PC-3 (cell line): Measurements from ENCODE around the gene PEX16. TPM values are rescaled to one million over a fixed set of nuclear protein-coding genes. Genes with fewer than 3 reads are reported as not detected.

ENCODE experiments used
- ATAC-seq: fragments of 200-7000 bp; cut with Tn5 transposase; 2 replicates; pipeline ENCODE4 v1.9.1; 2020; ENCODE audit warnings: mild to moderate bottlenecking, moderate library complexity
- BruUV-seq: library from RNA; stranded (reverse); fragments of 400-500 nt; replicated peaks from 2 replicates; lab custom pipeline; 2021; lab: Mats Ljungman, UMichigan
- CTCF ChIA-PET: fragments of 300-600 bp; sonication (Branson Sonifier 250); formaldehyde crosslinking; loops from one replicate; lab custom pipeline; 2022; ENCODE audit warnings: antibody characterized with exemption; lab: Charles Lee
- POLR2A ChIA-PET: fragments of 300-600 bp; sonication (Branson Sonifier 250); formaldehyde crosslinking; loops from one replicate; lab custom pipeline; 2022; ENCODE audit warnings: antibody characterized with exemption; ENCODE audit not compliant: unreplicated experiment; lab: Charles Lee
- DNase-seq: peaks from one replicate; pipeline ENCODE4 v3.0.0-alpha.2; 2015
- H2AFZ ChIP-seq: fragments of 300-600 bp; sonication (generic); 2 replicates; pipeline ENCODE4 v1.6.0; 2016; ENCODE audit warnings: antibody characterized with exemption, low read length
- H3F3A ChIP-seq: fragments of 300-600 bp; sonication (generic); one replicate; pipeline ENCODE4 v1.6.0; 2017; ENCODE audit warnings: antibody characterized with exemption, low read length, control low read depth, mild to moderate bottlenecking; ENCODE audit not compliant: unreplicated experiment
- H3K27ac ChIP-seq: fragments of 300-600 bp; sonication (generic); 2 replicates; pipeline ENCODE4 v1.5.1; 2016; ENCODE audit warnings: mild to moderate bottlenecking, low read length
- H3K27me3 ChIP-seq: fragments of 300-600 bp; sonication (generic); 2 replicates; pipeline ENCODE4 v1.6.1; 2016; ENCODE audit warnings: low read length, mixed read lengths
- H3K36me3 ChIP-seq: fragments of 300-600 bp; sonication (generic); 2 replicates; pipeline ENCODE4 v1.6.1; 2016; ENCODE audit warnings: low read depth, mixed run types, low read length, mixed read lengths
- H3K4me1 ChIP-seq: fragments of 300-600 bp; sonication (generic); 2 replicates; pipeline ENCODE4 v1.5.1; 2016; ENCODE audit warnings: low read length; ENCODE audit not compliant: insufficient read depth
- H3K4me2 ChIP-seq: fragments of 300-600 bp; sonication (generic); 2 replicates; pipeline ENCODE4 v1.6.0; 2016; ENCODE audit warnings: low read length
- H3K4me3 ChIP-seq: fragments of 300-600 bp; sonication (generic); 2 replicates; pipeline ENCODE4 v1.5.1; 2016; ENCODE audit warnings: mild to moderate bottlenecking, low read length, mixed read lengths
- H3K79me2 ChIP-seq: fragments of 300-600 bp; sonication (generic); 2 replicates; pipeline ENCODE4 v1.6.1; 2017; ENCODE audit warnings: low read length, mixed read lengths
- H3K9ac ChIP-seq: fragments of 300-600 bp; sonication (generic); 2 replicates; pipeline ENCODE4 v1.6.0; 2016; ENCODE audit warnings: mild to moderate bottlenecking, low read length
- H3K9me2 ChIP-seq: fragments of 300-600 bp; sonication (generic); replicated peaks from 2 replicates; pipeline ENCODE4 v1.6.1; 2016; ENCODE audit warnings: mixed run types, low read length, mixed read lengths
- H3K9me3 ChIP-seq: fragments of 300-600 bp; sonication (generic); 2 replicates; pipeline ENCODE4 v1.6.1; 2016; ENCODE audit warnings: low read length, mixed read lengths
- H4K20me1 ChIP-seq: fragments of 300-600 bp; sonication (generic); 2 replicates; pipeline ENCODE4 v1.6.1; 2016; ENCODE audit warnings: low read length, mixed read lengths
- EZH2 ChIP-seq: fragments of 300-600 bp; sonication (generic); IDR thresholded peaks from one replicate; pipeline ENCODE4 v1.6.1; 2017; ENCODE audit warnings: antibody characterized with exemption, mild to moderate bottlenecking, low read length; ENCODE audit not compliant: unreplicated experiment
- EZH2phosphoT487 ChIP-seq: fragments of 300-600 bp; sonication (generic); IDR thresholded peaks from 2 replicates; pipeline ENCODE4 v1.6.1; 2018; ENCODE audit warnings: mild to moderate bottlenecking, antibody characterized with exemption, low read length, borderline replicate concordance
- intact Hi-C: fragments of 100-400 bp; cut with micrococcal nuclease; formaldehyde crosslinking; loops from 2 replicates; pipeline ENCODE4 v1.9.0; 2023
- total RNA-seq: library from RNA; depleted of rRNA; stranded (reverse); fragments of >200 nt; gene quantifications from 2 replicates; pipeline ENCODE4 v1.2.3, GENCODE V29; 2014
- TF ChIP-seq, protein P1 (sequence below): fragments of 300-600 bp; sonication (generic); conservative IDR thresholded peaks from 2 replicates; pipeline ENCODE4 v1.5.1; 2017; ENCODE audit warnings: antibody characterized with exemption, low read depth, mild to moderate bottlenecking, low read length

Gene PEX16
- total RNA-seq, 1 experiment from 2014 or later = 56.7 TPM

- Histone ChIP-seq H3K9ac (no peak overlapping the region), H3K27me3 (no peaks in the 10 kb centered on the region), H3K4me3 (no peak overlapping the region), H3K9me2 (no peaks in the 10 kb centered on the region), H3K36me3 (no peaks in the 10 kb centered on the region; the same call in 1 of the 2 replicates), H2AFZ (no peak overlapping the region), H3K4me2 (no peak overlapping the region), H3K27ac (no peak overlapping the region), H3K79me2 (no peaks in the 10 kb centered on the region), H4K20me1 (no peaks in the 10 kb centered on the region), H3K4me1 (no peaks in the 10 kb centered on the region), H3K9me3 (no peaks in the 10 kb centered on the region), H3F3A (no peaks in the 10 kb centered on the region)
- no TSS peak for BruUV-seq
- DNase-seq (no peak), ATAC-seq (no peak)
- ChIA-PET POLR2A (no interaction called here), CTCF (interaction anchor here (0.6 kb wide), 1 partner anchor 95 kb away, joined by 3 read pairs; no protein-coding TSS in a partner anchor)
- intact Hi-C loops = no loop called here
- TF ChIP-seq, protein P1, sequence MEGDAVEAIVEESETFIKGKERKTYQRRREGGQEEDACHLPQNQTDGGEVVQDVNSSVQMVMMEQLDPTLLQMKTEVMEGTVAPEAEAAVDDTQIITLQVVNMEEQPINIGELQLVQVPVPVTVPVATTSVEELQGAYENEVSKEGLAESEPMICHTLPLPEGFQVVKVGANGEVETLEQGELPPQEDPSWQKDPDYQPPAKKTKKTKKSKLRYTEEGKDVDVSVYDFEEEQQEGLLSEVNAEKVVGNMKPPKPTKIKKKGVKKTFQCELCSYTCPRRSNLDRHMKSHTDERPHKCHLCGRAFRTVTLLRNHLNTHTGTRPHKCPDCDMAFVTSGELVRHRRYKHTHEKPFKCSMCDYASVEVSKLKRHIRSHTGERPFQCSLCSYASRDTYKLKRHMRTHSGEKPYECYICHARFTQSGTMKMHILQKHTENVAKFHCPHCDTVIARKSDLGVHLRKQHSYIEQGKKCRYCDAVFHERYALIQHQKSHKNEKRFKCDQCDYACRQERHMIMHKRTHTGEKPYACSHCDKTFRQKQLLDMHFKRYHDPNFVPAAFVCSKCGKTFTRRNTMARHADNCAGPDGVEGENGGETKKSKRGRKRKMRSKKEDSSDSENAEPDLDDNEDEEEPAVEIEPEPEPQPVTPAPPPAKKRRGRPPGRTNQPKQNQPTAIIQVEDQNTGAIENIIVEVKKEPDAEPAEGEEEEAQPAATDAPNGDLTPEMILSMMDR = no peak
- TF ChIP-seq EZH2phosphoT487 (no peak), EZH2 (no peak)
These were observed 7.1 kb downstream of the PEX16 start for GRCh38 chr11:45910623-45911022.

- Histone ChIP-seq H3K79me2 (no peaks in the 10 kb centered on the region), H2AFZ (no peak overlapping the region), H3K4me2 (no peak overlapping the region), H3K9me3 (no peaks in the 10 kb centered on the region), H3F3A (no peaks in the 10 kb centered on the region), H3K27ac (no peak overlapping the region), H3K4me3 (no peak overlapping the region), H4K20me1 (no peaks in the 10 kb centered on the region), H3K27me3 (no peaks in the 10 kb centered on the region), H3K9me2 (no peaks in the 10 kb centered on the region), H3K9ac (no peak overlapping the region), H3K36me3 (no peaks in the 10 kb centered on the region; the same call in 1 of the 2 replicates), H3K4me1 (no peaks in the 10 kb centered on the region)
- TF ChIP-seq EZH2 = no peak
- TF ChIP-seq EZH2phosphoT487 = no peak
- TF ChIP-seq, protein P1 = no peak
- ChIA-PET CTCF (interaction anchor here (0.6 kb wide), 1 partner anchor 96 kb away, joined by 3 read pairs; no protein-coding TSS in a partner anchor), POLR2A (no interaction called here)
- intact Hi-C loops = no loop called here
- ATAC-seq (no peak), DNase-seq (no peak)
- no TSS peak for BruUV-seq
These were observed 7.8 kb downstream of the PEX16 start for GRCh38 chr11:45909594-45910475.
